Ovary (tissue), 3 donors: ENCODE data around the gene ROPN1L.

Source experiments
- EP300 ChIP-seq: sonication (generic); formaldehyde crosslinking; IDR thresholded peaks from one replicate; pipeline ENCODE4 v1.6.1; 2017; ENCODE audit warnings: antibody characterized with exemption
- POLR2A ChIP-seq: fragments of 450-650 bp; IDR thresholded peaks from one replicate; pipeline ENCODE4 v1.6.1; 2017; ENCODE audit warnings: antibody characterized with exemption, mild to moderate bottlenecking, moderate library complexity
- TF ChIP-seq, protein P1 (sequence below), 3 donors: fragments of 450-650 bp in 2 of 3; fragments of 200-600 bp in 1 of 3; IDR thresholded peaks; one replicate each; pipeline versions ENCODE4 v1.5.1 to v1.8.0; 2016 to 2022; ENCODE audit warnings: antibody characterized with exemption in 3 of 3, mild to moderate bottlenecking in 1 of 3
- donor health status: DM: no; HTN: no; CAD: no.

DNA sequence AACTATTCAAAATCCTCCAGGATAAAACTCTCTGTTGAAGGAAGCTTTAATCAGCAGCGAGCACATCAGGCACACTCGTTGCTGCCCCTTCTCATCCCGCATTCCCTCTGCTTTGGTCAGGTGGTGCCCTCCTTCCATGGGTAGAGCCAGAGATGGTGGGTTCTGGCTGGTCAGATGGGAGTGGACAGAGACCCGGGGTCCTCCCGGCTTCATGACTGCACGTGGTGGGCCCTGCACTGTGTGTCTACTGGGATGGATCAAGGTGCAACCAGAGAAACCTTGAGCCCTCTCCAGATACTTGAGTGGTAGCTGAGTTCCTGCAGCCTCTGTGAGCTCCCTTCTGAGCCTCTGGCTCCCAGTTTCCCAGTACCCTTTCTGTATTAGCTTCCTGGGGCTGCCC, 36.3 kb downstream of the ROPN1L start:
- TF ChIP-seq, protein P1, sequence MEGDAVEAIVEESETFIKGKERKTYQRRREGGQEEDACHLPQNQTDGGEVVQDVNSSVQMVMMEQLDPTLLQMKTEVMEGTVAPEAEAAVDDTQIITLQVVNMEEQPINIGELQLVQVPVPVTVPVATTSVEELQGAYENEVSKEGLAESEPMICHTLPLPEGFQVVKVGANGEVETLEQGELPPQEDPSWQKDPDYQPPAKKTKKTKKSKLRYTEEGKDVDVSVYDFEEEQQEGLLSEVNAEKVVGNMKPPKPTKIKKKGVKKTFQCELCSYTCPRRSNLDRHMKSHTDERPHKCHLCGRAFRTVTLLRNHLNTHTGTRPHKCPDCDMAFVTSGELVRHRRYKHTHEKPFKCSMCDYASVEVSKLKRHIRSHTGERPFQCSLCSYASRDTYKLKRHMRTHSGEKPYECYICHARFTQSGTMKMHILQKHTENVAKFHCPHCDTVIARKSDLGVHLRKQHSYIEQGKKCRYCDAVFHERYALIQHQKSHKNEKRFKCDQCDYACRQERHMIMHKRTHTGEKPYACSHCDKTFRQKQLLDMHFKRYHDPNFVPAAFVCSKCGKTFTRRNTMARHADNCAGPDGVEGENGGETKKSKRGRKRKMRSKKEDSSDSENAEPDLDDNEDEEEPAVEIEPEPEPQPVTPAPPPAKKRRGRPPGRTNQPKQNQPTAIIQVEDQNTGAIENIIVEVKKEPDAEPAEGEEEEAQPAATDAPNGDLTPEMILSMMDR (IDR thresholded peaks at IDR 0.05), result no peak
- TF ChIP-seq EP300, result no peak
- no peak for TF ChIP-seq POLR2A
